Vagina (tissue), 2 donors: ENCODE measurements around the gene TMEM130. TPM values are rescaled to one million over a fixed set of nuclear protein-coding genes. Genes with fewer than 3 reads are reported as not detected.

Source experiments
- DNase-seq, 2 donors: peaks; one replicate each; pipeline ENCODE4 v3.0.0-alpha.2; 2017; ENCODE audit errors: extremely low spot score in 2 of 2
- H3K27ac ChIP-seq: fragments of 200-600 bp; sonication (generic); one replicate; pipeline ENCODE4 v1.5.1; 2019
- H3K27me3 ChIP-seq: fragments of 200-600 bp; sonication (generic); one replicate; pipeline ENCODE4 v1.5.1; 2019
- H3K36me3 ChIP-seq, 2 donors: fragments of 200-600 bp; sonication (generic); one replicate each; pipeline ENCODE4 v1.5.1; 2017 to 2019
- H3K4me1 ChIP-seq: fragments of 200-600 bp; sonication (generic); one replicate; pipeline ENCODE4 v1.5.1; 2019
- H3K4me3 ChIP-seq, 2 donors: fragments of 200-600 bp; sonication (generic); 1 replicate in 1 of 2; 2 replicates in 1 of 2; pipeline ENCODE4 v1.5.1; 2016 to 2019
- H3K9me3 ChIP-seq: fragments of 200-600 bp; sonication (generic); one replicate; pipeline ENCODE4 v1.5.1; 2019
- CTCF ChIP-seq, 3 experiments: fragments of 450-650 bp in 2 of 3; fragments of 200-600 bp in 1 of 3; sonication (generic) in 1 of 3; IDR thresholded peaks; one replicate each; pipeline ENCODE4 v1.5.1; 2017 to 2019; ENCODE audit warnings: antibody characterized with exemption in 3 of 3, mild to moderate bottlenecking in 2 of 3, moderate library complexity in 2 of 3
- POLR2A ChIP-seq, 2 donors: fragments of 450-650 bp; IDR thresholded peaks; one replicate each; pipeline ENCODE4 v1.6.1; 2017; ENCODE audit warnings: antibody characterized with exemption in 2 of 2, mild to moderate bottlenecking in 2 of 2, moderate library complexity in 2 of 2
- POLR2AphosphoS5 ChIP-seq, 2 donors: sonication (generic); formaldehyde crosslinking; IDR thresholded peaks; one replicate each; pipeline ENCODE4 v1.9.0; 2017; ENCODE audit warnings: antibody characterized with exemption in 2 of 2, mild to moderate bottlenecking in 2 of 2, low read depth in 1 of 2; ENCODE audit not compliant: insufficient read depth in 1 of 2
- intact Hi-C: fragments of 100-400 bp; cut with DNase I; formaldehyde crosslinking; loops from one replicate; pipeline ENCODE4 v1.15.1; 2023
- total RNA-seq: library from RNA; depleted of rRNA; stranded (reverse); fragments of >200 nt; gene quantifications from one replicate; pipeline ENCODE4 v1.2.3, GENCODE V29; 2016

The TMEM130 gene
- total RNA-seq, 1 donor from 2014 or later, result 3.7 TPM

GRCh38 chr7:98821348-98821747 is 48.5 kb downstream of the TMEM130 start:
- Histone ChIP-seq H3K36me3 (no peaks in the 10 kb centered on the region), H3K4me1 (peaks cover 3% of the 10 kb centered on the region), H3K27ac (no peak overlapping the region), H3K27me3 (no peaks in the 10 kb centered on the region), H3K4me3 (no peak overlapping the region), H3K9me3 (no peaks in the 10 kb centered on the region)
- TF ChIP-seq CTCF (IDR thresholded peaks at IDR 0.05) (no peak), POLR2A (IDR thresholded peaks at IDR 0.05) (no peak), POLR2AphosphoS5 (IDR thresholded peaks at IDR 0.05; ENCODE audit: insufficient read depth in 1 of 2, low read depth in 1 of 2) (no peak)
- intact Hi-C loops, result no loop called here
- DNase-seq, result no peak

- Histone ChIP-seq H3K36me3 (no peaks in the 10 kb centered on the region), H3K4me1 (no peaks in the 10 kb centered on the region), H3K4me3 (no peak overlapping the region), H3K27me3 (no peaks in the 10 kb centered on the region), H3K9me3 (no peaks in the 10 kb centered on the region), H3K27ac (no peak overlapping the region)
- intact Hi-C loops, result no loop called here
- TF ChIP-seq POLR2A (IDR thresholded peaks at IDR 0.05) (no peak), POLR2AphosphoS5 (IDR thresholded peaks at IDR 0.05; ENCODE audit: insufficient read depth in 1 of 2, low read depth in 1 of 2) (no peak), CTCF (IDR thresholded peaks at IDR 0.05) (no peak)
- DNase-seq, result no peak
Observed at GRCh38 chr7:98816967-98817710, 52.7 kb downstream of the TMEM130 start.

GRCh38 chr7:98816241-98816640 is 53.6 kb downstream of the TMEM130 start:
- Histone ChIP-seq H3K4me1 (no peaks in the 10 kb centered on the region), H3K9me3 (no peaks in the 10 kb centered on the region), H3K36me3 (no peaks in the 10 kb centered on the region), H3K27me3 (no peaks in the 10 kb centered on the region), H3K4me3 (no peak overlapping the region), H3K27ac (no peak overlapping the region)
- intact Hi-C loops, result no loop called here
- TF ChIP-seq POLR2AphosphoS5 (IDR thresholded peaks at IDR 0.05; ENCODE audit: insufficient read depth in 1 of 2, low read depth in 1 of 2), result no peak
- TF ChIP-seq CTCF (IDR thresholded peaks at IDR 0.05), result no peak
- TF ChIP-seq POLR2A (IDR thresholded peaks at IDR 0.05), result no peak
- no peak for DNase-seq

GRCh38 chr7:98815313-98815712 is 54.5 kb downstream of the TMEM130 start:
- H3K4me3 ChIP-seq, result no peak overlapping the region
- no peaks in the 10 kb centered on the region for H3K36me3 ChIP-seq
- no peaks in the 10 kb centered on the region for H3K27me3 ChIP-seq
- H3K9me3 ChIP-seq, result no peaks in the 10 kb centered on the region
- TF ChIP-seq CTCF (IDR thresholded peaks at IDR 0.05), result no peak
- DNase-seq, result no peak
- intact Hi-C loops, result no loop called here
- H3K27ac ChIP-seq, result no peak overlapping the region
- H3K4me1 ChIP-seq, result no peaks in the 10 kb centered on the region

GRCh38 chr7:98811299-98811698 is 58.5 kb downstream of the TMEM130 start:
- no peak for DNase-seq
- no peaks in the 10 kb centered on the region for H3K4me1 ChIP-seq
- intact Hi-C loops, result no loop called here
- H3K27ac ChIP-seq, result no peak overlapping the region
- H3K27me3 ChIP-seq, result no peaks in the 10 kb centered on the region
- no peaks in the 10 kb centered on the region for H3K9me3 ChIP-seq
- no peak overlapping the region for H3K4me3 ChIP-seq
- TF ChIP-seq CTCF (IDR thresholded peaks at IDR 0.05) (no peak), POLR2A (IDR thresholded peaks at IDR 0.05) (no peak), POLR2AphosphoS5 (IDR thresholded peaks at IDR 0.05; ENCODE audit: insufficient read depth in 1 of 2, low read depth in 1 of 2) (no peak)
- H3K36me3 ChIP-seq, result no peaks in the 10 kb centered on the region
